ENCODE measurements around the gene RTN4RL1.
A peak's percentile ranks its signal among the peaks of the same experiment; 100 is the strongest.

Gene RTN4RL1

GRCh38 chr17:1920948-1921351 is 104.2 kb downstream of the RTN4RL1 start:
- H2AFZ ChIP-seq, result no peak overlapping the region
- TF ChIP-seq, protein P1, sequence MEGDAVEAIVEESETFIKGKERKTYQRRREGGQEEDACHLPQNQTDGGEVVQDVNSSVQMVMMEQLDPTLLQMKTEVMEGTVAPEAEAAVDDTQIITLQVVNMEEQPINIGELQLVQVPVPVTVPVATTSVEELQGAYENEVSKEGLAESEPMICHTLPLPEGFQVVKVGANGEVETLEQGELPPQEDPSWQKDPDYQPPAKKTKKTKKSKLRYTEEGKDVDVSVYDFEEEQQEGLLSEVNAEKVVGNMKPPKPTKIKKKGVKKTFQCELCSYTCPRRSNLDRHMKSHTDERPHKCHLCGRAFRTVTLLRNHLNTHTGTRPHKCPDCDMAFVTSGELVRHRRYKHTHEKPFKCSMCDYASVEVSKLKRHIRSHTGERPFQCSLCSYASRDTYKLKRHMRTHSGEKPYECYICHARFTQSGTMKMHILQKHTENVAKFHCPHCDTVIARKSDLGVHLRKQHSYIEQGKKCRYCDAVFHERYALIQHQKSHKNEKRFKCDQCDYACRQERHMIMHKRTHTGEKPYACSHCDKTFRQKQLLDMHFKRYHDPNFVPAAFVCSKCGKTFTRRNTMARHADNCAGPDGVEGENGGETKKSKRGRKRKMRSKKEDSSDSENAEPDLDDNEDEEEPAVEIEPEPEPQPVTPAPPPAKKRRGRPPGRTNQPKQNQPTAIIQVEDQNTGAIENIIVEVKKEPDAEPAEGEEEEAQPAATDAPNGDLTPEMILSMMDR (IDR thresholded peaks at IDR 0.05), result no peak
- no peak overlapping the region for H3K4me2 ChIP-seq (ENCODE audit: low read length)
- H3K27me3 ChIP-seq (ENCODE audit: control insufficient read depth, insufficient read depth, low read length), result no peaks in the 10 kb centered on the region
- H3K27ac ChIP-seq, result no peak overlapping the region
- no peaks in the 10 kb centered on the region for H3K9me3 ChIP-seq (ENCODE audit: control insufficient read depth, low read length)
- no peaks in the 10 kb centered on the region for H3K79me2 ChIP-seq
- no peaks in the 10 kb centered on the region for H3K36me3 ChIP-seq (ENCODE audit: control insufficient read depth, insufficient read depth, low read length)
- no peak overlapping the region for H3K9ac ChIP-seq
- no peaks in the 10 kb centered on the region for H3K4me1 ChIP-seq
- H3K4me3 ChIP-seq (ENCODE audit: low read depth, low read length), result no peak overlapping the region

GRCh38 chr17:1919201-1919600 is 105.9 kb downstream of the RTN4RL1 start:
- H3K27me3 ChIP-seq (ENCODE audit: control insufficient read depth, insufficient read depth, low read length), result no peaks in the 10 kb centered on the region

GRCh38 chr17:1918346-1919162 is 106.6 kb downstream of the RTN4RL1 start:
- no peak overlapping the region for H3K9ac ChIP-seq
- H3K9me3 ChIP-seq (ENCODE audit: control insufficient read depth, low read length), result no peaks in the 10 kb centered on the region
- no peaks in the 10 kb centered on the region for H3K36me3 ChIP-seq (ENCODE audit: control insufficient read depth, insufficient read depth, low read length)
- TF ChIP-seq, protein P1 (IDR thresholded peaks at IDR 0.05), result no peak
- H3K27ac ChIP-seq, result no peak overlapping the region
- H3K4me3 ChIP-seq (ENCODE audit: low read depth, low read length), result no peak overlapping the region
- no peaks in the 10 kb centered on the region for H3K79me2 ChIP-seq
- H3K27me3 ChIP-seq (ENCODE audit: control insufficient read depth, insufficient read depth, low read length), result no peaks in the 10 kb centered on the region
- H3K4me2 ChIP-seq (ENCODE audit: low read length), result peak overlapping the region; percentile 14
- H3K4me1 ChIP-seq, result no peaks in the 10 kb centered on the region
- H2AFZ ChIP-seq, result peak overlapping the region; percentile 38

More at GRCh38 chr17:1919201-1919600, 105.9 kb downstream of the RTN4RL1 start:
- no peak overlapping the region for H3K27ac ChIP-seq
- TF ChIP-seq, protein P1 (IDR thresholded peaks at IDR 0.05), result no peak
- no peak overlapping the region for H3K4me3 ChIP-seq (ENCODE audit: low read depth, low read length)
- H3K4me1 ChIP-seq, result no peaks in the 10 kb centered on the region
- H3K79me2 ChIP-seq, result no peaks in the 10 kb centered on the region
- no peak overlapping the region for H3K4me2 ChIP-seq (ENCODE audit: low read length)
- H3K9ac ChIP-seq, result no peak overlapping the region
- no peak overlapping the region for H2AFZ ChIP-seq
- no peaks in the 10 kb centered on the region for H3K36me3 ChIP-seq (ENCODE audit: control insufficient read depth, insufficient read depth, low read length)
- H3K9me3 ChIP-seq (ENCODE audit: control insufficient read depth, low read length), result no peaks in the 10 kb centered on the region

- H3K79me2 ChIP-seq, result no peaks in the 10 kb centered on the region
- no peak overlapping the region for H2AFZ ChIP-seq
- no peaks in the 10 kb centered on the region for H3K9me3 ChIP-seq (ENCODE audit: control insufficient read depth, low read length)
- no peaks in the 10 kb centered on the region for H3K36me3 ChIP-seq (ENCODE audit: control insufficient read depth, insufficient read depth, low read length)
- H3K9ac ChIP-seq, result no peak overlapping the region
- H3K4me2 ChIP-seq (ENCODE audit: low read length), result no peak overlapping the region
- no peak overlapping the region for H3K27ac ChIP-seq
- no peaks in the 10 kb centered on the region for H3K4me1 ChIP-seq
- TF ChIP-seq, protein P1 (IDR thresholded peaks at IDR 0.05), result no peak
- H3K4me3 ChIP-seq (ENCODE audit: low read depth, low read length), result no peak overlapping the region
- no peaks in the 10 kb centered on the region for H3K27me3 ChIP-seq (ENCODE audit: control insufficient read depth, insufficient read depth, low read length)
These were observed 108.0 kb downstream of the RTN4RL1 start for GRCh38 chr17:1916963-1917715.
